Kidney epithelial cell (primary cell): ENCODE data around the gene FAM174C. TPM values are rescaled to one million over a fixed set of nuclear protein-coding genes. Genes with fewer than 3 reads are reported as not detected.
A peak's percentile ranks its signal among the peaks of the same experiment; 100 is the strongest.

ENCODE experiments used
- DNase-seq: peaks from one replicate; pipeline ENCODE4 v3.0.0-alpha.2; 2010; ENCODE audit warnings: low read depth
- H3K27me3 ChIP-seq: 2 replicates; pipeline ENCODE4 v1.6.0; 2011; ENCODE audit warnings: low read length; ENCODE audit not compliant: control insufficient read depth, insufficient read depth
- H3K36me3 ChIP-seq: 2 replicates; pipeline ENCODE4 v1.5.1; 2011; ENCODE audit warnings: low read length; ENCODE audit not compliant: control insufficient read depth, insufficient read depth
- H3K4me3 ChIP-seq: 2 replicates; pipeline ENCODE4 v1.5.1; 2011; ENCODE audit warnings: low read depth, mild to moderate bottlenecking, control low read depth, low read length
- CTCF ChIP-seq: IDR thresholded peaks from 2 replicates; pipeline ENCODE4 v1.5.1; 2011; ENCODE audit warnings: mild to moderate bottlenecking, moderate library complexity, low read length, control low read depth, inconsistent platforms; ENCODE audit not compliant: insufficient read depth, poor library complexity, severe bottlenecking
- total RNA-seq: library from RNA; depleted of rRNA; stranded (reverse); fragments of >200 nt; gene quantifications from 2 replicates; pipeline ENCODE4 v1.2.3, GENCODE V29; 2015

Gene FAM174C
- total RNA-seq, 1 donor from 2014 or later, result 75.0 TPM

- H3K36me3 ChIP-seq, result peaks cover 1% of the 10 kb centered on the region
- peak overlapping the region; percentile 76 for H3K4me3 ChIP-seq
- no peak for DNase-seq
- TF ChIP-seq CTCF, result peak; percentile 19
- no peaks in the 10 kb centered on the region for H3K27me3 ChIP-seq
Measured at GRCh38 chr19:1261538-1261797, 13.9 kb upstream of the FAM174C start.

GRCh38 chr19:1261798-1262622 lies 13.3 kb upstream of the FAM174C start:
- H3K36me3 ChIP-seq, result no peaks in the 10 kb centered on the region
- no peak for TF ChIP-seq CTCF
- no peak for DNase-seq
- peak overlapping the region; percentile 76 for H3K4me3 ChIP-seq
- no peaks in the 10 kb centered on the region for H3K27me3 ChIP-seq

- Histone ChIP-seq H3K4me3 (peak overlapping the region; percentile 76), H3K36me3 (no peaks in the 10 kb centered on the region), H3K27me3 (no peaks in the 10 kb centered on the region)
- DNase-seq, result no peak
- TF ChIP-seq CTCF, result no peak
Measured at GRCh38 chr19:1262623-1263123, 12.7 kb upstream of the FAM174C start.

- H3K36me3 ChIP-seq, result no peaks in the 10 kb centered on the region
- no peaks in the 10 kb centered on the region for H3K27me3 ChIP-seq
- H3K4me3 ChIP-seq, result no peak overlapping the region
Measured at GRCh38 chr19:1263188-1263587, 12.1 kb upstream of the FAM174C start.

GRCh38 chr19:1264801-1265614 lies 10.3 kb upstream of the FAM174C start:
- no peak overlapping the region for H3K4me3 ChIP-seq
- H3K36me3 ChIP-seq, result no peaks in the 10 kb centered on the region
- H3K27me3 ChIP-seq, result no peaks in the 10 kb centered on the region
- TF ChIP-seq CTCF, result no peak
- DNase-seq, result no peak

More at GRCh38 chr19:1263188-1263587, 12.1 kb upstream of the FAM174C start:
- DNase-seq, result no peak
- TF ChIP-seq CTCF, result no peak
